Keratinocyte (primary cell): ENCODE measurements around the gene KLF5.

Experiments
- EZH2 ChIP-seq: IDR thresholded peaks from one replicate; pipeline ENCODE4 v1.6.1; 2012; ENCODE audit warnings: inconsistent platforms, mild to moderate bottlenecking, low read length, moderate library complexity
- TF ChIP-seq, protein P1 (sequence below), 3 experiments: IDR thresholded peaks in 1 of 3; conservative IDR thresholded peaks in 1 of 3; optimal IDR thresholded peaks in 1 of 3; 2 replicates in 2 of 3; 3 replicates in 1 of 3; pipeline versions ENCODE3 to v1.5.1; 2011; ENCODE audit warnings: low read length in 3 of 3, mild to moderate bottlenecking in 3 of 3, moderate library complexity in 2 of 3, control low read depth in 1 of 3, inconsistent platforms in 1 of 3; ENCODE audit not compliant: insufficient read depth in 2 of 3; ENCODE audit errors: extremely low read depth in 1 of 3

DNA sequence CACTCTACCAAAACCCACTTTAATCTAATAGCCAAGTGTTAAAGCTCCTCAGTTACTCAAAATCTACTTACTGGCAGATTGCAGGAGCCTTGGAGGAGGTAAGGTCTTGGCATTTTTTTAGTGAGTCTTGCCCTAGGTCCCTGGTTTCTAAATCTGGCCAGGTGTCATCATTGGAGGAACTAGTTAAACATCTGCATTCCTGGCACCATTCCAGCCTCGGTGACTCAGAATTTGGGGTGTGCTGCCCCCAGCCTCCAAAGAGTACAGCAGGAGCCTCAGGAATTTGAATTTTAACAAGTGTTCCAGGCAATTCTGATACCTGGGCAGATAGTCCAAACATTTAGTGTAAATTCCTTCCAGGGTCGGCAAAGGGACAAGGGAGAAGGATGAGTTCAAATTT, 37.4 kb downstream of the KLF5 start:
- no peak for TF ChIP-seq EZH2
- TF ChIP-seq, protein P1, sequence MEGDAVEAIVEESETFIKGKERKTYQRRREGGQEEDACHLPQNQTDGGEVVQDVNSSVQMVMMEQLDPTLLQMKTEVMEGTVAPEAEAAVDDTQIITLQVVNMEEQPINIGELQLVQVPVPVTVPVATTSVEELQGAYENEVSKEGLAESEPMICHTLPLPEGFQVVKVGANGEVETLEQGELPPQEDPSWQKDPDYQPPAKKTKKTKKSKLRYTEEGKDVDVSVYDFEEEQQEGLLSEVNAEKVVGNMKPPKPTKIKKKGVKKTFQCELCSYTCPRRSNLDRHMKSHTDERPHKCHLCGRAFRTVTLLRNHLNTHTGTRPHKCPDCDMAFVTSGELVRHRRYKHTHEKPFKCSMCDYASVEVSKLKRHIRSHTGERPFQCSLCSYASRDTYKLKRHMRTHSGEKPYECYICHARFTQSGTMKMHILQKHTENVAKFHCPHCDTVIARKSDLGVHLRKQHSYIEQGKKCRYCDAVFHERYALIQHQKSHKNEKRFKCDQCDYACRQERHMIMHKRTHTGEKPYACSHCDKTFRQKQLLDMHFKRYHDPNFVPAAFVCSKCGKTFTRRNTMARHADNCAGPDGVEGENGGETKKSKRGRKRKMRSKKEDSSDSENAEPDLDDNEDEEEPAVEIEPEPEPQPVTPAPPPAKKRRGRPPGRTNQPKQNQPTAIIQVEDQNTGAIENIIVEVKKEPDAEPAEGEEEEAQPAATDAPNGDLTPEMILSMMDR (optimal IDR thresholded peaks at IDR 0.05 in 1 of 3, IDR thresholded peaks at IDR 0.05 in 1 of 3, conservative IDR thresholded peaks at IDR 0.05 in 1 of 3; ENCODE audit: extremely low read depth in 1 of 3, insufficient read depth in 2 of 3, low read length in 3 of 3), result no peak
